HEK293 (cell line): ENCODE results near the gene IGSF23.

Experiments
- GLI4 ChIP-seq: fragments of 450-650 bp; formaldehyde crosslinking; IDR thresholded peaks from 2 replicates; pipeline ENCODE4 v1.5.1; 2016; ENCODE audit warnings: missing biosample characterization, missing genetic modification characterization
- OVOL3 ChIP-seq: fragments of 450-650 bp; formaldehyde crosslinking; IDR thresholded peaks from 2 replicates; pipeline ENCODE4 v1.5.1; 2016; ENCODE audit warnings: missing biosample characterization, missing genetic modification characterization
- PRDM1 ChIP-seq: fragments of 450-650 bp; formaldehyde crosslinking; IDR thresholded peaks from 2 replicates; pipeline ENCODE4; 2016; ENCODE audit warnings: missing biosample characterization, missing genetic modification characterization
- ZBTB10 ChIP-seq: fragments of 450-650 bp; formaldehyde crosslinking; IDR thresholded peaks from 2 replicates; pipeline ENCODE4 v1.5.1; 2016; ENCODE audit warnings: missing biosample characterization, missing genetic modification characterization
- ZBTB21 ChIP-seq: fragments of 450-650 bp; formaldehyde crosslinking; IDR thresholded peaks from 2 replicates; pipeline ENCODE4 v1.5.1; 2017; ENCODE audit warnings: missing biosample characterization, missing genetic modification characterization
- ZFP69B ChIP-seq: fragments of 450-650 bp; formaldehyde crosslinking; IDR thresholded peaks from 2 replicates; pipeline ENCODE4 v1.5.1; 2016; ENCODE audit warnings: missing biosample characterization, missing genetic modification characterization
- ZNF112 ChIP-seq: fragments of 450-650 bp; formaldehyde crosslinking; IDR thresholded peaks from 2 replicates; pipeline ENCODE4 v1.5.0; 2017; ENCODE audit warnings: missing biosample characterization, missing genetic modification characterization
- ZNF140 ChIP-seq: fragments of 450-650 bp; formaldehyde crosslinking; IDR thresholded peaks from 2 replicates; pipeline ENCODE4 v1.5.1; 2016; ENCODE audit warnings: missing biosample characterization, missing genetic modification characterization
- ZNF146 ChIP-seq: fragments of 450-650 bp; formaldehyde crosslinking; IDR thresholded peaks from 2 replicates; pipeline ENCODE4 v1.5.1; 2016; ENCODE audit warnings: missing biosample characterization, missing genetic modification characterization
- ZNF148 ChIP-seq: fragments of 450-650 bp; formaldehyde crosslinking; IDR thresholded peaks from 2 replicates; pipeline ENCODE4 v1.5.0; 2017; ENCODE audit warnings: missing biosample characterization, missing genetic modification characterization, borderline replicate concordance
- ZNF223 ChIP-seq: fragments of 450-650 bp; formaldehyde crosslinking; IDR thresholded peaks from 2 replicates; pipeline ENCODE4 v1.5.1; 2016; ENCODE audit warnings: missing biosample characterization, missing genetic modification characterization
- ZNF335 ChIP-seq: fragments of 450-650 bp; formaldehyde crosslinking; conservative IDR thresholded peaks from 2 replicates; pipeline ENCODE4 v1.5.1; 2016; ENCODE audit warnings: missing biosample characterization, missing genetic modification characterization
- ZNF362 ChIP-seq: fragments of 450-650 bp; formaldehyde crosslinking; IDR thresholded peaks from 2 replicates; pipeline ENCODE4 v1.5.1; 2016; ENCODE audit warnings: missing biosample characterization, missing genetic modification characterization
- ZNF37A ChIP-seq: fragments of 450-650 bp; IDR thresholded peaks from 2 replicates; pipeline ENCODE4 v1.5.1; 2018; ENCODE audit warnings: missing biosample characterization, missing genetic modification characterization
- ZNF423 ChIP-seq: fragments of 450-650 bp; formaldehyde crosslinking; IDR thresholded peaks from 2 replicates; pipeline ENCODE4 v1.5.1; 2016; ENCODE audit warnings: missing biosample characterization, missing genetic modification characterization
- ZNF449 ChIP-seq: fragments of 450-650 bp; formaldehyde crosslinking; IDR thresholded peaks from 2 replicates; pipeline ENCODE4 v1.5.1; 2017; ENCODE audit warnings: missing biosample characterization, mild to moderate bottlenecking, missing genetic modification characterization, moderate library complexity
- ZNF513 ChIP-seq: fragments of 450-650 bp; IDR thresholded peaks from 2 replicates; pipeline ENCODE4 v1.5.1; 2018; ENCODE audit warnings: missing biosample characterization, missing genetic modification characterization
- ZNF544 ChIP-seq: fragments of 450-650 bp; formaldehyde crosslinking; IDR thresholded peaks from 2 replicates; pipeline ENCODE4 v1.5.0; 2017; ENCODE audit warnings: missing biosample characterization, missing genetic modification characterization
- ZNF639 ChIP-seq: fragments of 450-650 bp; formaldehyde crosslinking; IDR thresholded peaks from 2 replicates; pipeline ENCODE4 v1.5.1; 2016; ENCODE audit warnings: missing biosample characterization, missing genetic modification characterization
- ZNF76 ChIP-seq: fragments of 450-650 bp; formaldehyde crosslinking; IDR thresholded peaks from 2 replicates; pipeline ENCODE4; 2016; ENCODE audit warnings: low read depth, missing biosample characterization, missing genetic modification characterization, borderline replicate concordance
- ZNF785 ChIP-seq: fragments of 450-650 bp; formaldehyde crosslinking; IDR thresholded peaks from 2 replicates; pipeline ENCODE4 v1.5.1; 2016; ENCODE audit warnings: missing biosample characterization, missing genetic modification characterization
- ZNF837 ChIP-seq: fragments of 450-650 bp; formaldehyde crosslinking; IDR thresholded peaks from 2 replicates; pipeline ENCODE4 v1.5.1; 2016; ENCODE audit warnings: missing biosample characterization, missing genetic modification characterization
- ZSCAN4 ChIP-seq: fragments of 450-650 bp; formaldehyde crosslinking; IDR thresholded peaks from 2 replicates; pipeline ENCODE4 v1.5.1; 2017; ENCODE audit warnings: missing biosample characterization, missing genetic modification characterization
- TF ChIP-seq, protein P1 (sequence below): fragments of 450-650 bp; formaldehyde crosslinking; IDR thresholded peaks from 2 replicates; pipeline ENCODE4; 2016; ENCODE audit warnings: missing biosample characterization, missing genetic modification characterization

IGSF23 gene

DNA sequence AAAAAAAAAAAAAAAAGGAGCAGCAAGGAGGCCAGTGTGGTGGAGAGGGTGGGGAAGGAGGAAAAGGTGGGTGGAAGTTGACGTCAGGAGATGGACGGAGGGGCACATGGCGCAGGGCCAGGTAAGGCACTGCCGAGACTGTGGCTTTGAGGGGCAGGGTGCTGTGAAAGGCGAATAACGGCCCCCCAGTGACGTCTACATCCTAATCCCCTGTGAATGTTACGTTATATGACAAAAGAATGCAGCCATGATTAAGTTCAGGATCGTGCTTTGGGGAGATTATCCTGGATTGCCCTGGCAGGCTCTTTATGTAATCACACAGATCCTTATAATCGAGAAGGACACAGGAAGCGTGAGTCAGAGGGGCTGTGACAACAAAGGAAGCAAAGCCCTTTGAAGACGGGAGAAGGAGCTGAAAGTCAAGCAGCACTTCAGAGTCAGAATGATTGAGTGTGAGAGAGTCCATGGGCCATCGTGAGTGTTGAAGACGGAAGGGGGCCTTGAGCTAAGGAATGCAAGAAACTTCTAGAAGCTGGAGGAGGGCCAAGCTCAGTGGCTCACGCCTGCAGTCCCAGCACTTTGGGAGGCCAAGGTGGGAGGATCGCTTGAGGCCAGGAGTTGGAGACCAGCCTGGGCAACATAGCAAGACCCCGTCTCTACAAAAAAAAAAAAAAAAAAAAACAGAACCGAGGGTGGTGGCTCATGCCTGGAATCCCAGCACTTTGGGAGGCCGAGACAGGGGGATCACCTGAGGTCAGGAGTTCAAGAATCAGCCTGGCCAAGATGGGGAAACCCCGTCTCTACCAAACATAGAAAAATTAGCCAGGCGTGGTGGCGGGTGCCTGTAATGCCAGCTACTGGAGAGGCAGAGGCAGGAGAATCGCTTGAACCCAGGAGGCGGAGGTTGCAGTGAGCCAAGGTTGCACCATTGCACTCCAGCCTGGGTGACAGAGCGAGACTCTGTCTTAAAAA, 71.8 kb downstream of the IGSF23 start (continued):
- TF ChIP-seq ZSCAN4 (tag by site-specific recombination) (no peak), ZBTB21 (peak; percentile 77; the same call in 1 of the 2 replicates), ZNF146 (tag by site-specific recombination) (no peak), ZNF785 (tag by site-specific recombination) (no peak), ZNF223 (no peak), ZNF362 (tag by site-specific recombination) (peak; percentile 33; the same call in 1 of the 2 replicates), ZNF837 (no peak), ZNF76 (no peak), ZNF544 (no peak), ZNF37A (tag by site-specific recombination) (no peak), ZNF112 (tag by site-specific recombination) (no peak), ZNF513 (tag by site-specific recombination) (no peak), PRDM1 (tag by site-specific recombination) (no peak), ZFP69B (tag by site-specific recombination) (no peak), ZNF148 (tag by site-specific recombination) (no peak), ZNF335 (peak; percentile 38; the same call in 1 of the 2 replicates), ZNF639 (tag by site-specific recombination) (no peak), ZNF449 (tag by site-specific recombination) (no peak), GLI4 (tag by site-specific recombination) (no peak), ZBTB10 (tag by site-specific recombination) (no peak), ZNF423 (tag by site-specific recombination) (no peak), ZNF140 (tag by site-specific recombination) (no peak), OVOL3 (tag by site-specific recombination) (no peak)
- TF ChIP-seq, protein P1, sequence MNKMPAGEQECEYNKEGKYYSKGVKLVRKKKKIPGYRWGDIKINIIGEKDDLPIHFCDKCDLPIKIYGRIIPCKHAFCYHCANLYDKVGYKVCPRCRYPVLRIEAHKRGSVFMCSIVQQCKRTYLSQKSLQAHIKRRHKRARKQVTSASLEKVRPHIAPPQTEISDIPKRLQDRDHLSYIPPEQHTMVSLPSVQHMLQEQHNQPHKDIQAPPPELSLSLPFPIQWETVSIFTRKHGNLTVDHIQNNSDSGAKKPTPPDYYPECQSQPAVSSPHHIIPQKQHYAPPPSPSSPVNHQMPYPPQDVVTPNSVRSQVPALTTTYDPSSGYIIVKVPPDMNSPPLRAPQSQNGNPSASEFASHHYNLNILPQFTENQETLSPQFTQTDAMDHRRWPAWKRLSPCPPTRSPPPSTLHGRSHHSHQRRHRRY (tag by site-specific recombination) = no peak
